Amniotic epithelial cell (primary cell): ENCODE measurements around the gene GRIA4.
A peak's percentile ranks its signal among the peaks of the same experiment; 100 is the strongest.
"Not testable (repeated sequence)": the region's sequence is repeated elsewhere in the genome, so short reads cannot be mapped to it uniquely, and the experiment has no call there.

ENCODE experiments used
- DNase-seq: peaks from one replicate; pipeline ENCODE4 v3.0.0-alpha.2; 2010; ENCODE audit warnings: low read depth

The GRIA4 gene

GRCh38 chr11:105719073-105719822 lies 109.4 kb downstream of the GRIA4 start:
- DNase-seq, result peak; percentile 21

- DNase-seq, result no peak
These were observed 110.2 kb downstream of the GRIA4 start for GRCh38 chr11:105720096-105720495.

GRCh38 chr11:105723269-105723668 lies 113.4 kb downstream of the GRIA4 start:
- DNase-seq, result no peak

- no peak for DNase-seq
These were observed 122.7 kb downstream of the GRIA4 start for GRCh38 chr11:105732611-105733010.

GRCh38 chr11:105734426-105734825 lies 124.6 kb downstream of the GRIA4 start:
- DNase-seq, result no peak

- DNase-seq, result no peak
These were observed 128.4 kb downstream of the GRIA4 start for GRCh38 chr11:105738251-105738650.

GRCh38 chr11:105738986-105739795 lies 129.3 kb downstream of the GRIA4 start:
- DNase-seq, result no peak

GRCh38 chr11:105740164-105740903 lies 130.5 kb downstream of the GRIA4 start:
- DNase-seq, result no peak

GRCh38 chr11:105741488-105742020 lies 131.7 kb downstream of the GRIA4 start:
- no peak for DNase-seq

- DNase-seq, result no peak
These were observed 144.4 kb downstream of the GRIA4 start for GRCh38 chr11:105754260-105754659.

- DNase-seq, result no peak
These were observed 144.8 kb downstream of the GRIA4 start for GRCh38 chr11:105754716-105755115.

GRCh38 chr11:105757107-105757506 lies 147.2 kb downstream of the GRIA4 start:
- DNase-seq, result no peak

GRCh38 chr11:105763594-105763993 lies 153.7 kb downstream of the GRIA4 start:
- no peak for DNase-seq

- no peak for DNase-seq
These were observed 158.1 kb downstream of the GRIA4 start for GRCh38 chr11:105767931-105768330.

- no peak for DNase-seq
These were observed 159.8 kb downstream of the GRIA4 start for GRCh38 chr11:105769627-105770026.

- DNase-seq, result not testable (repeated sequence)
These were observed 163.6 kb downstream of the GRIA4 start for GRCh38 chr11:105773452-105773851.

- DNase-seq, result no peak
These were observed 165.0 kb downstream of the GRIA4 start for GRCh38 chr11:105774899-105775298.

- DNase-seq, result no peak
These were observed 171.1 kb downstream of the GRIA4 start for GRCh38 chr11:105780781-105781525.

GRCh38 chr11:105781807-105782206 lies 171.9 kb downstream of the GRIA4 start:
- DNase-seq, result no peak

GRCh38 chr11:105783216-105783615 lies 173.3 kb downstream of the GRIA4 start:
- no peak for DNase-seq

- not testable (repeated sequence) for DNase-seq
These were observed 176.0 kb downstream of the GRIA4 start for GRCh38 chr11:105785850-105786249.

- DNase-seq, result no peak
These were observed 176.9 kb downstream of the GRIA4 start for GRCh38 chr11:105786741-105787140.
